HG03558 (cell line): ENCODE results near the gene INTS1.

ENCODE experiments used
- ATAC-seq: cut with Tn5 transposase; IDR thresholded peaks from one replicate; pipeline ENCODE4 v1.9.1; 2021; ENCODE audit warnings: moderate number of reproducible peaks; ENCODE audit not compliant: unreplicated experiment; ENCODE audit errors: extremely low read depth

The INTS1 gene

DNA sequence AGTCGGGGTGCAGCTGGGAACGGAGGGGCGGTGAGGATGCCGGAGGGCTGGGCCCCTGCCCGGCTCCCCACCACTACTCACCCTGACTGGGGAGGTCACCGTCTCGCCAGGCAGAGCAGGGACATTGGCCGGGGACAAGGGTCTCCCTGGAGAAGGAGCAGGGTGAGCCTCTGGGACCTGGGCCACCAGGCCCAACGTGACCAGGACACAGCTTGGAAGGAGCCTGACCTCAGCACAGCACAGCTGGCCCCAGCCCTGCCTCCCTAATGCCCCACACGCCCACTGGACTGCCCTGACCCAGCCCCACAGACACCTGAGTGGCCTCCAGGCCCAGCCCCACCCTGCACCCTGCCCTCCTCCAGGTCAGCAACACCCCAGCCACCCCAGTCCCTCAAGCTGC lies 66.0 kb downstream of the INTS1 start:
- ATAC-seq = no peak

DNA sequence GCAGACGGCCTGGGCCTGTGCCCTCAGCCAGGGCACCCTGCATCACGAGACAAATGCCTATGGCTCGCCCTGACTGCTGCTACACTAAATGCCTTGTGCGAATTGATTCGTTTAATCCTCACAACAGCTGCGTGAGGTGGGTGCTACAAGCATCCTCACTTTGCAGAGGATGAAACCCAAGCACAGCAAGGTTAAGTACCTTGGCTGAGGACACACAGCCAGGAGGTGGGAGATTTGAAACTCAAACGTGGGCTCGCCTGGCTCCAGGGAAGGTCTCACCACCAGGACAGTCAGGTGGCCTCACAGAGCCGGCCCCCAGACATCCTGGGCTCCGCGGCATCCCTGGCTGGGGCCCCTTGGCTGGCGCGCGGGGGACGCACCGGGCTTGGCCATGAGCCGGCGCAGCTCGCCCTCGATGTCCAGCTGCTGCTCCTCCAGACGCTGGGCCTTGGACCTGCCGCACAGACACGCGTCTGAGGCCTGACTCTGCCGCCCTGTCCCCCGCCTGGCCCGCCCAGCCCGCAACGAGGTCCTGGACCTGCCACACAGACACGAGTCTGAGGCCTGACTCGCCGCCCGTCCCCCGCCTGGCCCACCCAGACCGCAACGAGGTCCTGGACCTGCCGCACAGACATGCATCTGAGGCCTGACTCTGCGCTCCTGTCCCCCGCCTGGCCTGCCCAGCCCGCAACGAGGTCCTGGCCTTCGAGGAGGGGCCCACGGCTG lies 66.9 kb downstream of the INTS1 start:
- ATAC-seq = no peak

DNA sequence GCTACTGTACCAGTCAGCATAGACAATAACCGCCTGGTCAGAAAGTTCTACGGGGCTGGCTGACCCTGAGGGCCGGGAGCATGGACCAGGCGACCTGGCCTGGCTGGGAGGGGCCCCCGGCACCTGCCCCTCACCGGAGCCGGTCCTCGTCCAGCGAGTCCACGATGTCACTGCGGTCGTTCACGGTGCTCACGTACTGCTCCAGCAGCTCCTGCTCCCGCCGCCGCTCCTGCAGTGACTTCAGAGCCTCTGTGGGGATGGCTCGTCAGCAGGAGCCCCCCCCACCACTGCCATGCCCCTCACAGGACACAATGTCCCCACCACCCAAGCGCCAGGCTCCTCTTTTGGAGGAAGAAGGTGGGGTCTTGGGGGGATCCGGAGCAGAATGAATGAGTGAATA lies 67.6 kb downstream of the INTS1 start:
- no peak for ATAC-seq

GRCh38 chr7:1434891-1435670 lies 69.1 kb downstream of the INTS1 start:
- no peak for ATAC-seq

DNA sequence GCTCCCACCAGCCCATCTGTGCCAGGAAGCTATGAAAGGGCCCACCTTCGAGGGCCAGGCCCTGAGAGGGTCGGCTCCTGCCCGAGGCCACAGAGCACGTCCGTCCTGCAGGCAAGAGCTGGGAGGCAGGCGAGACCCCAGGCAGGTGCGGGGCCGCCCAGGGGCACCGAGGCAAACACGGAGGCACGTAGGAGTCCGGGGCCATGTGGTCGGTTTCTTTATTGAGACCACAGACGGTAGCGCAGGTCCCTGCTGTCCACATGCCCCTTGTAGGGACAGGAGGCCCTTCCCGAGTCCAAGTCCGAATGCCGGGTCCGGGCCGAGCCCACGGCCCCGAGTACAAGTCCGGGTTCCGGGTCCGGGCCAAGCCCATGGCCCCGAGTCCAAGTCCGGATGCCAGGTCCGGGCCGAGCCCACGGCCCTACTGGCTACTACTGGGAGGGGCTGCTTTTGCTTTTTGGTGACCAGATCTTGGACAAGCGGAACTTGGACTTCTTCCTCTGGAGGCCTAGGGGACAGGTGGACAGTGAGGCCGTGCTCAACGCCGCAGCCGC lies 69.9 kb downstream of the INTS1 start:
- no peak for ATAC-seq

DNA sequence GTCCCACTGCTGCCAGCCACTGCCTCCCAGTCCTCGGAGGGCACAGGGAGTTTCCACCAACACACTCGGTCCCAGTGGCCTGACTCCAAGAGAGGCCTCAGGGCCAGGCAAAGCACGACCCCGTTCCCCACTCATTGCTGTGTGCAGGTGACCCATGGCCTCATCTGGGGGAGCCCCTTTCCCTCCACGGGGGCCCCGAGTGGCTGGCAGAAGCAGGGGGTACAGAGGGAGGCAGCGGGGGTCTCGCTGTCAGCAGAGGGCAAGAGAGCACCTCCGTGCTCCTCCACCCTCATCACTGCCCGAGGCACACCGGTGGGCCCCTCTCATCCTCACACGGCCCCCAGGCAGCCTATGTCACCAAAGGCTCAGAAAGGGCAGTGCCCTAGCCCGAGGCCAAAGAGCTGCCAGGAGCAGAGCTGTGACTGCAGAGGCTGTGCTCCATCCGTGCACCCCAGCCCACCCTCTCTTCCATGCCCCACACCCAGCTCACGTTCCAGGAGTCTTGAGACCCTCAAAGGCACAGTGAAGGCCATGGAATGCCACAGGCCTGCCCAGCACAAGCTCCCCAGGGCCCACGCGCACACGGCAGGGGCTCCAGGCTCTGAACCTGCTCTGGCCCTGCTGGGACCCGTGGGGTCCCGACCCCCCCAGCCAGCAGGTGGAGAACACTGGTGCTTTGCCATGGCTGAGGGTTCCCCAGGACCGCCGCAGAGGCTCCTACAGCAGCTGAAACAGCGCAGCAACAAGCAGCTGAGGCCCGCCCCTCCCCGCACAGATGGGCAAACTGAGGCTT lies 70.9 kb downstream of the INTS1 start:
- no peak for ATAC-seq

DNA sequence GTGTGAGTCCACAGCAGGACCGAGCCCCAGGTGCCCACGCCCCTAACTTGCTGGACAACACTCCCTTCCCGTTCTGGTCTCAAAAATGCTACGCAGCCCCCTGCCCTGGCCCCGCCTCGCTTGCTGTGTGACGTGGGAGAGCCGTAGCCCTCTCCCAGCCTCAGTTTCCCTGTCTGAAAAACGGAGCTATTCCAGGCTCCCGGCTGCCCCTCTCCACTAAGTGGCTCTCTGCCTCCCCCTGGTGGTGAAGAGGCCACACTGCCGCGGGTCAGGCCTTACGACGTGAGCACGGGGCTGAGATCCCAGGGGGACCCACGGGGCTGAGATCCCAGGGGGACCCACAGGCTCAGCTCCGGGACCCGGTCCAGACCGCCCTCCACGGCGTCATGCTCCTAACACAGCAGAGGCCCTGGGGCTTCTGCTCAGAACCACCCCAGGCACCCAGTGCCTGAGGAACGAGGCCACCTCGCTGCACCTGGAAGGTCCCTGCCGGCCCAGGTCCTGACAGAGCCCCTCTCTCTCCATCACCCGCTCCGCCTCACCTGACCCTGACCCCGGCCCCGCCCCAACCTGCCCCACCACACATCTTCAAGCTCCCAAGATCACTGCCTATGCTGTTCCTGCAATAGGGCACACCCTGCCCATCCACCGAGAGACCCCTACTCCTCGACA lies 71.6 kb downstream of the INTS1 start:
- ATAC-seq = no peak

DNA sequence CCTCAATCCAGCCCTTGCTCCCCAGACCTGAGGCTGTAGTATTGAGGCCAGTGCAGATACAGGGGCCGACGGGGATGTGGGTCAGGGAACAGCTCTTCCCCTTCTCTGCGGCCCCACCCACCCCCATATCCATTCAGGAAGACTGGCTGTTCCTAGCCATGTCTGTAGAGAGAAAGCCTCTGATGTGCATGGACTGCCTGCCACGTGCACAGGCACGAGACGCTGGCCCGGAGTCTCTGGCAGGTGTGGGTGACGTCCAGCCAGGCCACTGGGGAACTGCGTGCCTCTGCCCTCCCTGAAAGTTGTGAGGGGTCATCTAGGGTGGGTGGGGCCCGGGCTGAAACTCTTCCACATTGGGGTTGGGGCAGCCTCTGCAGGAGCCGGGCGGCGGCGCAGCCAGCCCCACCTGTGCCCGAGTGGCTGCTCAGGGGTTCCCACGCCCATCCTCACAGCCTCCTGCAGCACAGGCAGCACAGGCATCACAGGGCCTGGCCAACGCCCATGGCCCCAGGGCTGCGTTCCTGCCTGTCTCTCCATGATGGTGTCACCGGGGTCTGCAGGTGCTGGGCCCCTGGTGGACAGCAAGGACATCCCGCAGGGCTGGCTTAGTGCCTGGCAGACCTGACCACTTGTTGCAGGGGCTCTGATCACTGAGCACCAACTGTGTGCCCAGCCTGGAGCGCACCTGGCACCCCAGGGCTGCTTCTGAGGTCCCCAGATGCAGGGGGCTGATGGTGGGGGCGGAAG lies 72.4 kb downstream of the INTS1 start:
- no peak for ATAC-seq

DNA sequence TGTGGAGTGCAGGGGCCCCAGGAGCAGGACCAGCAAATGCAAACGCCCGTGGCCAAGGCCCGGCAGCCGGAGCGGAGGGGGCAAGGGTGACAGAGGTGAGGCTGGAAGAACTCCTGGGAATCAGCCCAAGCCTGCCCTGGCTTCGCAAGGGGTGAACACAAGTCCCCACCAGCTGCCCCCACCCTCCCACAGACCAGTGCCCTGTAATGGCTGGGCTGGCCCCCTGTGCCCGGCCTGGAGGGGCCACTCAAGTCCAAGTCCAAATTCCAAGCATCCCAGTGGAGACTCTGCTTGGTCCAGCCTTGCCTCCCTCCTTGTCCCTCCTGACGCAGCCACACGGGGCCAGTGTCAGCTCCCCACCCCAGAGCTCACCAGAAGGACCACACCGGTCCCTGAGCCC lies 73.0 kb downstream of the INTS1 start:
- no peak for ATAC-seq

DNA sequence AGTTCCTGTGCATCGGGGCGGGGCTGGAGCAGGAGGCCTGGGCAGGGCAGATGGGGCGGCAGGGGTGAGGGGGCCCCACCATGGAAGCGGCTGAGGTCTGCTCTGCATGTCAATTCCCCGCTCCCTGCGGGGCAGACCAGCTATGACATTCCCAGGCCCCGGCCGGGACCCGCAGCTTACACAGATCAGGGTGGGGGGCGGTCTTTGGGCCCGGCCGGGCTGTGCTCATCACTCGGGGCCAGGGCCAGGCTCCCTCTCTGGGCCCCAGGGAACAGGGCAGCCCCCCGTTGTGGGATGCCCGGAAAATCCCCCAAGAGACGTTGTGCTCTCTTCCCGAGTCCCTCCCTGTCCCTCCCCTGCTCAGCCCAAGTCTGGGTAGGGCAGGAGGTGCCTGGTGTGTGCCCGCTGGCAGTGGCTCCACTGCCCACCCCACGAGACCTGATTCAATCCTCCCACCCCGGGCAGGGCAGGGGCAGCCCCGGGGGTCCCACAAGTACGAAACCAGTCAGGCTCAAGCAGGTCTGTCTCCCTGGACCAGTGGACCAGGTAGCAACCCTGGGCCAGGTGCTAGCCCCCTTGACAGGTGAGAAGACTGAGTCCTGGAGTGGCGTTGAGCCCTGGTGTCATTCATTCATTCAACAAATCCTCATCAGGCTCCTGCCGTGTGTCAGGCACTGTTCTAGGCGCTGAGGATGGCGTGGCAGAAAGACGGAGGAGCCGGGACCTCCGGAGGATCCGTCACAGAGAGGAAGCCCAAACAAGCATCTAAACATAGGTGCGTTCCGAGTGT lies 73.9 kb downstream of the INTS1 start:
- no peak for ATAC-seq

DNA sequence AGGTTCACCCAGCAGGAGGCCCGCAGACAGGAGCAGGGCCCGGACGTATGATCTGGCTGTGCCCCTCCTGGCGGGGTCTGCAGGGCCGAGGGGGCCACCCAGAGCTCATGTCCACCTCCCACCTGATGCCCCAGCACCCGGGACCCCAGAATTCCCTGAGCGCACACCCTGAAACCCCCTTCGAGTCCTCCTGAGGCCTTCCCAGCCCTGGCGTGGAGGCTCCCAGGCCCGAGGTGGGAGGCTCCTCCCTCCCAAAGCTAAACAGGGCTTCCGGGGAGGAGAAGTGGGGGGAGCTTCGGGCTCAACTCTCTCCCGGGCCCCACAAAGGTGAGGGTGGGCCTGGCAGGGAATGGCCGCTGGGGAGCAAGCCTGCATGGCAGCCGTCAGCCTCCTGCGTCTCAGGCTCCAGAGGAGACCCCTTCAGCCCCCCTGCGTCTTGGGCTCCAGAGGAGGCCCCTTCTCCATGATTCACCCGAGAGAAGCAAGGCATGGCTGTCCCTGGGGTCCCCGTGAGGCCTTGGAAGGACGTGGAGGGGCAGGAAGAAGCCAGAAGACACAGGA lies 75.2 kb downstream of the INTS1 start:
- ATAC-seq = no peak

GRCh38 chr7:1427064-1427657 lies 77.0 kb downstream of the INTS1 start:
- no peak for ATAC-seq

DNA sequence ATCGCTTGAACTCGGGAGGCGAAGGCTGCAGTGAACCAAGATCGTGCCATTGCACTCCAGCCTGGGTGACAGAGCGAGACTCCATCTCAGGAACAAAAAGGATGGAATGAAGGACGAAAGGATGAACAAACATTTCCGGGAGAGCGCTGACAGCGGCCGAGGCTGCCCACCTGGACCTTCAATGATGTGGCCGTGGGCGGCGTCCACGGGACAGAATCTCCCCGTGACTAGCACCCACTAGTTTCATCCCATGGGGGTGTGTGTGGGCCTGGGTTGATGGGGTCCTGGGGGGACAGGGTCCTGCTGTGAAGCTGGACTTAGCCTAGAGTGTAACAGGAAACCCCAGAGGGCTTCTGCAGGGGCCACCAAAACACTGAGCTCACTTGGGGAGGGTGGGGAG lies 77.7 kb downstream of the INTS1 start:
- ATAC-seq = no peak

DNA sequence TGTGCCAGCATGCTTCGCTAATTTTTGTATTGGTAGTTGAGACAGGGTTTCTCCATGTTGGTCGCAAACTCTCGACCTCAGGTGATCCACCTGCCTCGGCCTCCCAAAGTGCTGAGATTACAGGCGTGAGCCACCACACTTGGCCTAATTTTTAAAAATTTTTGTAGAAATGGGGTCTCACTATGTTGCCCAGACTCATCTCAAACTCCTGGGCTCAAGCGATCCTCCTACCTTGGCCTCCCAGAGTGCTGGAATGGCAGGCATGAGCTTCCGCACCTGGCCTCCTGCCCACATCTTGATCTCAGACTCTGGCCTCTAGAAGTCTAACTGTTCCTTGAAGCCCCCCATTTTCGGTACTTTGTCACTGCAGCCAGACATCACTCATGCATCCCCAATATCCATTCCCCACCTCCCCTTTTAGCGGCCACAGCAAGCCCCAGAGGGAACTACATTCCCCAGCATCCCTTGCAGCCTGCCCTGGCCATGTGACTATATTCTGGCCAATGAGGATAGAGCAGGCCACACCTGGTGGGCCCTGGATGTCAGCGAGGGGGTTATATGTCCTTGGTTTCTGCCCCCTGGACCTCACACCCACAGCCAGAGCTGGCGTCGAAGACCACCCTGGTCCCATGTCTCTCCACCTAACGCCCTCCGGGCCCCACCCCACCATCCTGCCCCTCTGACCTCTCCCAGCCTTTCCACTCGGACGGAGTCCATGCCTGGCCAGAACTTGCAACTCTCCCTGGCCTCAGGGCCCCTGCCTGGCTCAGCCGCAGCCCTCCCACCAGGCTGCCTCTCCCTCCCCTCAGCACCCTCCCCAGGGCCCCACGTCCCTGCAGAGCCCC lies 78.7 kb downstream of the INTS1 start:
- no peak for ATAC-seq

DNA sequence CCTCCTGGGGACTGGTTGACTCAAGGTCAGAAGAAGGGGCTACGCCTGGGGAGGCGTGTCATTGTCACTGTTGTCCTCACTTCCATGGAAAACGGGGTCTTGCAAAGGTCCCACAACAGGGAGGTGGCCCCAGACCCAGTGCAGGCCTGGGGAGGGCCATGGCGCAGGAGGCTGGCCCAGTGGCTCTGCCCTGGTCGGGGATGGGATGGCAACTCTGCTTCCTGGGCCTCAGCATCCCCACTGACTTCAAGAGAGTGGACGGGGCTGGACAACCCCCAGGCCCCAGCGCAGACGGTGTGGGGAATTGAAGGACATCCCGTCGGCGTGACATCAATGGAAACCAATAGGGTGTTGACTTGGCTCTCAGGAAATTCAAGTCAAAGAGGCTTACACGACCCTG lies 80.1 kb downstream of the INTS1 start:
- no peak for ATAC-seq

GRCh38 chr7:1423264-1423811 lies 80.9 kb downstream of the INTS1 start:
- ATAC-seq = no peak
